B cell (primary cell): ENCODE results near the gene SDK1. TPM values are rescaled to one million over a fixed set of nuclear protein-coding genes. Genes with fewer than 3 reads are reported as not detected.

Source experiments
- ATAC-seq: fragments of 200-7000 bp; cut with Tn5 transposase; one replicate; pipeline ENCODE4 v1.10.0; 2021; ENCODE audit warnings: low read depth, mild to moderate bottlenecking, moderate number of reproducible peaks, moderate library complexity
- CTCF ChIA-PET: fragments of 350-600 bp; sonication (Branson Sonifier 250); formaldehyde crosslinking; loops from one replicate; lab custom pipeline; 2021; ENCODE audit warnings: antibody characterized with exemption, inconsistent platforms; lab: Charles Lee
- POLR2A ChIA-PET: fragments of 350-600 bp; sonication (Branson Sonifier 250); formaldehyde crosslinking; loops from one replicate; lab custom pipeline; 2021; ENCODE audit warnings: antibody characterized with exemption; lab: Charles Lee
- DNase-seq: peaks from one replicate; pipeline ENCODE4 v3.0.0; 2013
- H2AFZ ChIP-seq: 2 replicates; pipeline ENCODE4 v1.6.1; 2012; ENCODE audit warnings: mild to moderate bottlenecking, low read depth, low read length; ENCODE audit not compliant: insufficient read depth, poor library complexity, severe bottlenecking
- H3K27ac ChIP-seq, 2 donors: 1 replicate in 1 of 2; 2 replicates in 1 of 2; pipeline ENCODE4 v1.5.1; 2012 to 2013; ENCODE audit warnings: low read length in 2 of 2, mild to moderate bottlenecking in 2 of 2, moderate library complexity in 1 of 2
- H3K27me3 ChIP-seq, 4 experiments: fragments of 200-600 bp in 1 of 4; sonication (generic) in 1 of 4; replicated peaks in 1 of 4; 1 replicate in 2 of 4; 2 replicates in 2 of 4; pipeline versions ENCODE4 v1.6.1 to v1.7.0; 2013 to 2016; ENCODE audit warnings: low read length in 3 of 4, mild to moderate bottlenecking in 2 of 4, mixed read lengths in 1 of 4, moderate library complexity in 1 of 4; ENCODE audit not compliant: insufficient read depth in 4 of 4, control insufficient read depth in 3 of 4; ENCODE audit errors: control extremely low read depth in 1 of 4
- H3K36me3 ChIP-seq, 2 experiments: replicated peaks in 1 of 2; 1 replicate in 1 of 2; 2 replicates in 1 of 2; pipeline versions ENCODE4 v1.6.1 to v1.7.1; 2013; ENCODE audit warnings: low read length in 1 of 2; ENCODE audit not compliant: insufficient read depth in 2 of 2, control insufficient read depth in 1 of 2; ENCODE audit errors: control extremely low read depth in 1 of 2, extremely low read depth in 1 of 2
- H3K4me1 ChIP-seq, 2 donors: fragments of 200-600 bp in 1 of 2; sonication (generic) in 1 of 2; 1 replicate in 1 of 2; 2 replicates in 1 of 2; pipeline versions ENCODE4 v1.5.1 to v1.6.1; 2013 to 2017; ENCODE audit warnings: low read length in 2 of 2; ENCODE audit not compliant: control insufficient read depth in 2 of 2, insufficient read depth in 2 of 2
- H3K4me2 ChIP-seq: replicated peaks from 2 replicates; pipeline ENCODE3; 2012; ENCODE audit warnings: mild to moderate bottlenecking, low read depth, low read length; ENCODE audit not compliant: poor library complexity, severe bottlenecking
- H3K4me3 ChIP-seq, 5 experiments: fragments of 200-600 bp in 1 of 5; sonication (generic) in 1 of 5; 1 replicate in 3 of 5; 2 replicates in 2 of 5; pipeline versions ENCODE4 v1.5.1 to v1.7.0; 2011 to 2016; ENCODE audit warnings: low read length in 4 of 5, mild to moderate bottlenecking in 4 of 5, low read depth in 2 of 5, control low read depth in 1 of 5, moderate library complexity in 1 of 5; ENCODE audit not compliant: insufficient read depth in 1 of 5; ENCODE audit errors: control extremely low read depth in 1 of 5, extremely low read depth in 1 of 5
- H3K79me2 ChIP-seq: fragments of 200-600 bp; sonication (generic); one replicate; pipeline ENCODE4 v1.6.0; 2016; ENCODE audit warnings: low read length; ENCODE audit not compliant: control insufficient read depth, insufficient read depth
- H3K9ac ChIP-seq: fragments of 200-600 bp; sonication (generic); 2 replicates; pipeline ENCODE4 v1.6.1; 2017; ENCODE audit warnings: mild to moderate bottlenecking, low read length, moderate library complexity
- H3K9me3 ChIP-seq, 3 donors: one replicate each; pipeline versions ENCODE4 v1.6.1 to v1.7.1; 2013; ENCODE audit warnings: low read length in 2 of 3; ENCODE audit not compliant: control insufficient read depth in 2 of 3, insufficient read depth in 1 of 3; ENCODE audit errors: control extremely low read depth in 1 of 3
- H4K20me1 ChIP-seq: 2 replicates; pipeline ENCODE4 v1.6.0; 2012; ENCODE audit warnings: mild to moderate bottlenecking, low read length; ENCODE audit not compliant: insufficient read depth, control insufficient read depth, poor library complexity, severe bottlenecking
- H3K27ac Mint-ChIP-seq: one replicate; pipeline ENCODE4 v1.8.0; 2021; ENCODE audit warnings: mixed read lengths
- H3K27me3 Mint-ChIP-seq: one replicate; pipeline ENCODE4 v1.8.0; 2021; ENCODE audit warnings: mixed read lengths
- H3K4me1 Mint-ChIP-seq: one replicate; pipeline ENCODE4 v1.8.0; 2021; ENCODE audit warnings: mixed read lengths
- H3K4me3 Mint-ChIP-seq: one replicate; pipeline ENCODE4 v1.8.0; 2021; ENCODE audit warnings: mixed read lengths
- H3K9me3 Mint-ChIP-seq: one replicate; pipeline ENCODE4 v1.8.0; 2022; ENCODE audit warnings: mixed read lengths; ENCODE audit not compliant: insufficient read depth
- CTCF ChIP-seq: fragments of 200-600 bp; IDR thresholded peaks from one replicate; pipeline ENCODE4 v1.8.0; 2022; ENCODE audit warnings: antibody characterized with exemption, mild to moderate bottlenecking
- EZH2 ChIP-seq: IDR thresholded peaks from 2 replicates; pipeline ENCODE4 v1.6.1; 2012; ENCODE audit warnings: borderline replicate concordance, low read depth, mild to moderate bottlenecking, moderate library complexity, low read length; ENCODE audit not compliant: insufficient read depth, poor library complexity, severe bottlenecking
- WGBS: methylation state at CpG from one replicate; pipeline ENCODE4 v1.1.5; 2013; ENCODE audit warnings: missing lambda C conversion rate; ENCODE audit not compliant: insufficient coverage; 5-methylcytosine and 5-hydroxymethylcytosine counted together
- intact Hi-C: fragments of 100-400 bp; cut with micrococcal nuclease; formaldehyde crosslinking; loops from one replicate; pipeline ENCODE4 v1.10.0; 2022
- polyA plus RNA-seq: library from polyadenylated mRNA; depleted of rRNA; stranded (reverse); fragments of >200 nt; gene quantifications from 2 replicates; pipeline ENCODE4 v1.2.3, GENCODE V29; 2012
- total RNA-seq, 2 donors: library from RNA; stranded (reverse); fragments of 120-200 nt in 1 of 2; gene quantifications; 1 replicate in 1 of 2; 2 replicates in 1 of 2; pipeline versions ENCODE4 v1.2.3 to v1.2.4, GENCODE V29; 2013 to 2022

Gene SDK1
- total and polyA plus RNA-seq, 2 donors (not counting 1 experiment from before 2014, with no cell fraction given), result 0.73 to 2.0 TPM

GRCh38 chr7:4054158-4054557, 753.1 kb downstream of the SDK1 start:
- H3K9me3 Mint-ChIP-seq, result no peaks in the 10 kb centered on the region
- H3K4me2 ChIP-seq, result no peak overlapping the region
- no peak overlapping the region for H3K4me3 Mint-ChIP-seq
- no peak overlapping the region for H3K4me3 ChIP-seq
- no peaks in the 10 kb centered on the region for H3K4me1 ChIP-seq
- POLR2A ChIA-PET, result no interaction called here
- H3K27ac ChIP-seq, result no peak overlapping the region
- no peak overlapping the region for H2AFZ ChIP-seq
- H4K20me1 ChIP-seq, result no peaks in the 10 kb centered on the region
- intact Hi-C loops, result no loop called here
- peaks cover 0 to 13% (median 0%) of the 10 kb centered on the region in 3 donors for H3K9me3 ChIP-seq
- no peak for TF ChIP-seq CTCF
- no peak for TF ChIP-seq EZH2
- DNase-seq (no peak), ATAC-seq (no peak)
- no peak overlapping the region for H3K27ac Mint-ChIP-seq
- CTCF ChIA-PET, result interaction anchor here (0.8 kb wide), 1 partner anchor 9 kb away, joined by 3 read pairs; no protein-coding TSS in a partner anchor
- H3K9ac ChIP-seq, result no peak overlapping the region
- H3K27me3 ChIP-seq, result peaks cover 0 to 8% (median 2%) of the 10 kb centered on the region in 4 experiments
- H3K36me3 ChIP-seq, result no peaks in the 10 kb centered on the region
- WGBS, result 85% methylated on average over 4 of the region's 6 CpGs
- H3K4me1 Mint-ChIP-seq, result no peaks in the 10 kb centered on the region
- H3K79me2 ChIP-seq, result no peaks in the 10 kb centered on the region
- peaks cover 20% of the 10 kb centered on the region for H3K27me3 Mint-ChIP-seq

GRCh38 chr7:4056552-4057288, 755.7 kb downstream of the SDK1 start:
- ATAC-seq, result no peak
- TF ChIP-seq CTCF (no peak), EZH2 (no peak)
- Histone ChIP-seq H2AFZ (no peak overlapping the region), H3K4me2 (no peak overlapping the region), H3K79me2 (no peaks in the 10 kb centered on the region), H3K4me3 (no peak overlapping the region), H3K27me3 (peaks cover 0 to 8% (median 2%) of the 10 kb centered on the region in 4 experiments), H3K4me1 (no peaks in the 10 kb centered on the region), H3K27ac (no peak overlapping the region), H3K9me3 (peaks cover 0 to 18% (median 2%) of the 10 kb centered on the region in 3 donors), H3K36me3 (no peaks in the 10 kb centered on the region), H3K9ac (no peak overlapping the region), H4K20me1 (no peaks in the 10 kb centered on the region)
- intact Hi-C loops, result no loop called here
- Mint-ChIP-seq H3K4me3 (no peak overlapping the region), H3K27me3 (peaks cover 20% of the 10 kb centered on the region), H3K9me3 (peaks cover 4% of the 10 kb centered on the region), H3K27ac (no peak overlapping the region), H3K4me1 (no peaks in the 10 kb centered on the region)
- ChIA-PET CTCF (no interaction called here), POLR2A (no interaction called here)
- 94% methylated on average over 17 of the region's 19 CpGs for WGBS
- no peak for DNase-seq
